Endothelial cell of umbilical vein (primary cell): ENCODE data around the gene ZNF837. TPM values are rescaled to one million over a fixed set of nuclear protein-coding genes. Genes with fewer than 3 reads are reported as not detected.

ENCODE experiments used
- BruUV-seq: library from RNA; stranded (reverse); fragments of 400-500 nt; replicated peaks from 2 replicates; lab custom pipeline; 2021; lab: Mats Ljungman, UMichigan
- CTCF ChIA-PET: fragments of 300-600, 350-600 bp; sonication (Branson Sonifier 250); formaldehyde crosslinking; loops from one replicate; lab custom pipeline; 2021; ENCODE audit warnings: antibody characterized with exemption, inconsistent platforms; lab: Charles Lee
- POLR2A ChIA-PET: fragments of 300-600, 350-600 bp; sonication (Branson Sonifier 250); formaldehyde crosslinking; loops from one replicate; lab custom pipeline; 2021; ENCODE audit warnings: antibody characterized with exemption, inconsistent platforms; lab: Charles Lee
- DNase-seq: peaks from one replicate; pipeline ENCODE4 v3.0.0-alpha.2; 2011; ENCODE audit warnings: low read depth, low spot score
- FAIRE-seq: peaks from 2 replicates; lab custom pipeline; 2011; peaks lifted over from hg19 to GRCh38; lab: Jason Lieb, UNC
- H2AFZ ChIP-seq: 2 replicates; pipeline ENCODE4 v1.6.0; 2012; ENCODE audit warnings: low read depth, low read length, control low read depth, inconsistent platforms
- H3K27ac ChIP-seq: 2 replicates; pipeline ENCODE4 v1.5.1; 2011; ENCODE audit warnings: low read depth, mild to moderate bottlenecking, control low read depth, low read length, moderate library complexity; ENCODE audit not compliant: insufficient read depth
- H3K27me3 ChIP-seq, 2 experiments: 2 replicates each; pipeline versions ENCODE4 v1.6.0 to v1.6.1; 2011; ENCODE audit warnings: low read length in 2 of 2, mixed read lengths in 1 of 2; ENCODE audit not compliant: control insufficient read depth in 2 of 2, insufficient read depth in 2 of 2
- H3K36me3 ChIP-seq, 2 experiments: 2 replicates in 1 of 2; 3 replicates in 1 of 2; pipeline ENCODE4 v1.5.1; 2011; ENCODE audit warnings: low read length in 2 of 2, mild to moderate bottlenecking in 1 of 2, moderate library complexity in 1 of 2; ENCODE audit not compliant: control insufficient read depth in 2 of 2, insufficient read depth in 2 of 2; ENCODE audit errors: extremely low read depth in 1 of 2
- H3K4me1 ChIP-seq: 3 replicates; pipeline ENCODE4 v1.5.1; 2011; ENCODE audit warnings: mild to moderate bottlenecking, low read length; ENCODE audit not compliant: control insufficient read depth, insufficient read depth; ENCODE audit errors: extremely low read depth
- H3K4me2 ChIP-seq: 2 replicates; pipeline ENCODE4 v1.6.1; 2011; ENCODE audit warnings: low read length, control low read depth, mixed read lengths; ENCODE audit not compliant: insufficient read depth
- H3K4me3 ChIP-seq, 3 experiments: fragments of 200-600 bp in 1 of 3; sonication (generic), shearing (Covaris generic) in 1 of 3; replicated peaks in 1 of 3; 2 replicates each; pipeline ENCODE4 v1.5.1; 2011 to 2016; ENCODE audit warnings: control low read depth in 3 of 3, low read length in 3 of 3, mild to moderate bottlenecking in 2 of 3, inconsistent platforms in 1 of 3, low read depth in 1 of 3, moderate library complexity in 1 of 3; ENCODE audit not compliant: insufficient read depth in 1 of 3
- H3K79me2 ChIP-seq: 2 replicates; pipeline ENCODE4 v1.6.0; 2012; ENCODE audit warnings: low read length, inconsistent platforms; ENCODE audit not compliant: control insufficient read depth, insufficient read depth
- H3K9ac ChIP-seq: replicated peaks from 2 replicates; pipeline ENCODE3; 2011; ENCODE audit warnings: low read length, control low read depth; ENCODE audit not compliant: insufficient read depth; ENCODE audit errors: extremely low read depth
- H3K9me1 ChIP-seq: replicated peaks from 3 replicates; pipeline ENCODE4 v1.6.0; 2011; ENCODE audit warnings: mild to moderate bottlenecking, low read length; ENCODE audit not compliant: control insufficient read depth, insufficient read depth; ENCODE audit errors: extremely low read depth
- H3K9me3 ChIP-seq: replicated peaks from 2 replicates; pipeline ENCODE4 v1.5.1; 2012; ENCODE audit warnings: low read length, inconsistent platforms; ENCODE audit not compliant: control insufficient read depth, insufficient read depth
- H4K20me1 ChIP-seq: replicated peaks from 2 replicates; pipeline ENCODE3; 2011; ENCODE audit warnings: mild to moderate bottlenecking, low read length; ENCODE audit not compliant: control insufficient read depth, insufficient read depth; ENCODE audit errors: extremely low read depth
- EZH2 ChIP-seq: IDR thresholded peaks from 2 replicates; pipeline ENCODE4 v1.6.1; 2012; ENCODE audit warnings: borderline replicate concordance, low read depth, mild to moderate bottlenecking, moderate library complexity, low read length, inconsistent platforms; ENCODE audit not compliant: severe bottlenecking
- FOS ChIP-seq: IDR thresholded peaks from 2 replicates; pipeline ENCODE4 v1.6.1; 2011; ENCODE audit warnings: mild to moderate bottlenecking, low read length, moderate library complexity, borderline replicate concordance; ENCODE audit not compliant: insufficient read depth
- GATA2 ChIP-seq: IDR thresholded peaks from 2 replicates; pipeline ENCODE4 v1.7.0; 2011; ENCODE audit warnings: low read depth, mild to moderate bottlenecking, moderate library complexity, mixed read lengths, low read length; ENCODE audit not compliant: insufficient read length, insufficient read depth
- JUN ChIP-seq: IDR thresholded peaks from 2 replicates; pipeline ENCODE4 v1.6.1; 2011; ENCODE audit warnings: borderline replicate concordance, low read depth; ENCODE audit not compliant: insufficient read length, insufficient read depth
- MYC ChIP-seq: IDR thresholded peaks from one replicate; pipeline ENCODE4 v1.6.1; 2011; ENCODE audit warnings: mild to moderate bottlenecking, low read depth, low read length
- POLR2A ChIP-seq: IDR thresholded peaks from 2 replicates; pipeline ENCODE4 v1.6.1; 2012; ENCODE audit warnings: low read depth, mild to moderate bottlenecking, control low read depth, low read length
- POLR2AphosphoS5 ChIP-seq: IDR thresholded peaks from 2 replicates; pipeline ENCODE4 v1.6.1; 2012; ENCODE audit warnings: low read depth, mild to moderate bottlenecking, control low read depth, low read length, moderate library complexity; ENCODE audit not compliant: insufficient read depth
- dilution Hi-C: fragments of 300-500 bp; cut with MboI; formaldehyde crosslinking; loops from one replicate; pipeline ENCODE4 v1.15.0; 2019; ENCODE audit warnings: low sequenced_read_pairs; ENCODE audit not compliant: extremely low pct_ligation_motif_present
- intact Hi-C: fragments of 100-400 bp; cut with micrococcal nuclease; formaldehyde crosslinking; loops from one replicate; pipeline ENCODE4 v1.10.0; 2022
- polyA plus RNA-seq, 4 experiments: library from polyadenylated mRNA; depleted of rRNA in 3 of 4; stranded (reverse) in 3 of 4; unstranded in 1 of 4; fragments of >200 nt; gene quantifications; 2 replicates each; pipeline versions ENCODE4 v1.2.1 to v1.2.3, GENCODE V29; 2011 to 2012; ENCODE audit warnings: missing spikeins in 1 of 4
- total RNA-seq: library from RNA; stranded (reverse); gene quantifications from 2 replicates; pipeline ENCODE4 v1.2.3, GENCODE V29; 2021
- TF ChIP-seq, protein P1 (sequence below), 2 donors: IDR thresholded peaks; 1 replicate in 1 of 2; 2 replicates in 1 of 2; pipeline ENCODE4 v1.5.1; 2011; ENCODE audit warnings: low read length in 2 of 2, mild to moderate bottlenecking in 2 of 2, moderate library complexity in 2 of 2, control low read depth in 1 of 2, inconsistent platforms in 1 of 2, low read depth in 1 of 2; ENCODE audit not compliant: insufficient read depth in 1 of 2; ENCODE audit errors: extremely low read depth in 1 of 2
- TF ChIP-seq, protein P2 (sequence below): IDR thresholded peaks from 2 replicates; pipeline ENCODE4 v1.6.1; 2011; ENCODE audit not compliant: insufficient read depth, insufficient read length

The ZNF837 gene
- total and polyA plus RNA-seq, 2 donors (not counting 3 experiments of a cell fraction or from before 2014, with no cell fraction given) = 1.4 to 1.6 TPM

DNA sequence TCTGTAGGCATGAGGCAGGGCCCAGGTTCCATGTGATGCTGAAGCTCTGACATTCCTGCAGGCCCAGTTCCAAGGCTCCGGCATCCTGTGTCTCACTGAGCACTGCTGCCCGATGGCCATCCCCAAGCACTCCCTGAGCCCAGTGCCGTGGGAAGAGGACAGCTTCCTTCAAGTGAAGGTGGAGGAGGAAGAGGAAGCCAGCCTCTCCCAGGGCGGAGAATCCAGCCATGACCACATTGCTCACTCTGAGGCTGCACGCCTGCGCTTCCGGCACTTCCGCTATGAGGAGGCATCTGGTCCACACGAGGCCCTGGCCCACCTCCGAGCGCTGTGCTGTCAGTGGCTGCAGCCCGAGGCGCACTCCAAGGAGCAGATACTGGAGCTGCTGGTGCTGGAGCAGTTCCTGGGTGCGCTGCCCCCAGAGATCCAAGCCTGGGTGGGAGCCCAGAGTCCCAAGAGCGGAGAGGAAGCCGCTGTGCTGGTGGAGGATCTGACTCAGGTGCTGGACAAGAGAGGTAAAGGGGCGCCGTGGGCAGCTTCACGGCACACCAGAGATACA is 46.1 kb downstream of the ZNF837 start:
- FAIRE-seq (no peak), DNase-seq (no peak)
- dilution Hi-C loops = no loop called here
- no peaks in the 10 kb centered on the region for H3K4me1 ChIP-seq
- CTCF ChIA-PET = no interaction called here
- H3K9me3 ChIP-seq = peaks cover 2% of the 10 kb centered on the region
- H3K36me3 ChIP-seq = peaks cover 0 to 22% of the 10 kb centered on the region in 2 experiments
- no peaks in the 10 kb centered on the region for H4K20me1 ChIP-seq
- H3K27ac ChIP-seq = no peak overlapping the region
- H3K79me2 ChIP-seq = no peaks in the 10 kb centered on the region
- no peak overlapping the region for H3K4me2 ChIP-seq
- no peak overlapping the region for H3K9ac ChIP-seq
- TF ChIP-seq EZH2 (no peak), GATA2 (no peak), POLR2A (no peak), FOS (no peak), POLR2AphosphoS5 (no peak), JUN (no peak), MYC (no peak)
- TF ChIP-seq, protein P1, sequence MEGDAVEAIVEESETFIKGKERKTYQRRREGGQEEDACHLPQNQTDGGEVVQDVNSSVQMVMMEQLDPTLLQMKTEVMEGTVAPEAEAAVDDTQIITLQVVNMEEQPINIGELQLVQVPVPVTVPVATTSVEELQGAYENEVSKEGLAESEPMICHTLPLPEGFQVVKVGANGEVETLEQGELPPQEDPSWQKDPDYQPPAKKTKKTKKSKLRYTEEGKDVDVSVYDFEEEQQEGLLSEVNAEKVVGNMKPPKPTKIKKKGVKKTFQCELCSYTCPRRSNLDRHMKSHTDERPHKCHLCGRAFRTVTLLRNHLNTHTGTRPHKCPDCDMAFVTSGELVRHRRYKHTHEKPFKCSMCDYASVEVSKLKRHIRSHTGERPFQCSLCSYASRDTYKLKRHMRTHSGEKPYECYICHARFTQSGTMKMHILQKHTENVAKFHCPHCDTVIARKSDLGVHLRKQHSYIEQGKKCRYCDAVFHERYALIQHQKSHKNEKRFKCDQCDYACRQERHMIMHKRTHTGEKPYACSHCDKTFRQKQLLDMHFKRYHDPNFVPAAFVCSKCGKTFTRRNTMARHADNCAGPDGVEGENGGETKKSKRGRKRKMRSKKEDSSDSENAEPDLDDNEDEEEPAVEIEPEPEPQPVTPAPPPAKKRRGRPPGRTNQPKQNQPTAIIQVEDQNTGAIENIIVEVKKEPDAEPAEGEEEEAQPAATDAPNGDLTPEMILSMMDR (IDR thresholded peaks at IDR 0.05; ENCODE audit: extremely low read depth in 1 of 2, insufficient read depth in 1 of 2, low read depth in 1 of 2, low read length in 2 of 2) = no peak
- TF ChIP-seq, protein P2, sequence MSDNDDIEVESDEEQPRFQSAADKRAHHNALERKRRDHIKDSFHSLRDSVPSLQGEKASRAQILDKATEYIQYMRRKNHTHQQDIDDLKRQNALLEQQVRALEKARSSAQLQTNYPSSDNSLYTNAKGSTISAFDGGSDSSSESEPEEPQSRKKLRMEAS = no peak
- no peaks in the 10 kb centered on the region for H3K27me3 ChIP-seq
- intact Hi-C loops = no loop called here
- H3K9me1 ChIP-seq = no peaks in the 10 kb centered on the region
- H2AFZ ChIP-seq = no peak overlapping the region
- POLR2A ChIA-PET = no interaction called here
- BruUV-seq = no TSS peak
- H3K4me3 ChIP-seq = no peak overlapping the region
